ENCODE measurements around the gene GREB1.

- no peak for TF ChIP-seq FOXA1 (IDR thresholded peaks at IDR 0.05)
- no peak for TF ChIP-seq NFRKB (IDR thresholded peaks at IDR 0.05)
- TF ChIP-seq CTBP1 (IDR thresholded peaks at IDR 0.05; ENCODE audit: borderline replicate concordance): no peak
- no peak for TF ChIP-seq FOXM1 (IDR thresholded peaks at IDR 0.05; ENCODE audit: borderline replicate concordance)
- no peak for TF ChIP-seq BHLHE40 (IDR thresholded peaks at IDR 0.05; ENCODE audit: borderline replicate concordance)
Measured at GRCh38 chr2:11618708-11619062, 84.8 kb downstream of the GREB1 start.

All from HEK293T (cell line).